ENCODE results near the gene WDR7.

WDR7 gene

DNA sequence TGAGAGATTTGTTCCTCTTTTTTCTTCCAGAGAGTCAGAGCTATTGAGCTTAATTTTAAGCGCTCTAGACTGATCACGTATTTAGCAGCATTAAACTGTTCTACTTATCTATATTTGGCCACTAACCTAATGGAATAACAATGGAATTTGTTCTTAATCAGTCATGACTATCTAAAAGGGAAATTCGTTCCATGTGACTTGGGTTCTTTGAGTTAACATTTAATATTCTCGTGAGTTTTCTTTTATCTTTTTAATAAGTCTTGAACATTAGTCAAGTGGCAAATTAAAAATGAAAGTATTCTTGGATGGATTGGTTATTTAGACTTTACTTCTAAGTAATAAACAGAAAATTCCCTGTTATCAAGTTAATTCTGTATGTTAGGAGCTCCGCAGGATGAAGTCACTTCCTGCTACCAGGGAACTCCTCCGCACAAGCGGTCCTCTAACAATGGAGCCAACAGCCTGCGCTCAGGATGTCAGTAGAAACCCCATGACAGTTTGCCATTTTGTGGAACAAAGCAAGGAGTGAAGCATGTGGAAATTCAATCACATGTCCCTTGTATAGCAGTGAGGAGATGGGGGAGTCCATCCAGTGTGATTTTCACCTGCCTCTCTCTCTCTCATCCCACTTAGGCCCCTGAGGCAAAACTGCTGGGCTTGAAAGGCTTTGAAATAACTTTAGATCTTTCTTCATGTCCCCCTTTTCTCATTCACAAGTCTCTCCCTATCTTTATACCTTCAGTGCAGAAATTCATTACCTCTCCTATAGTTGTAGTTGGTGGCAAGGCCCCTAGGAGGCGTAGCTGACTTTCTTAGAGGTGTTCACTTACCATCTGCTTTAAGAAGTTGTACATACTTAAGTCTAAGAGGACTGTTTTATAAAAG lies 138.1 kb downstream of the WDR7 start:
- H3K4me3 Mint-ChIP-seq: no peak overlapping the region

GRCh38 chr18:56789889-56790180 lies 138.7 kb downstream of the WDR7 start:
- H3K4me3 Mint-ChIP-seq: no peak overlapping the region
- no peak overlapping the region for H3K27ac Mint-ChIP-seq
- no peak for ATAC-seq
- H3K4me1 Mint-ChIP-seq: no peaks in the 10 kb centered on the region
- peaks cover 41% of the 10 kb centered on the region for H3K36me3 Mint-ChIP-seq
- no peaks in the 10 kb centered on the region for H3K27me3 Mint-ChIP-seq
- H3K9me3 Mint-ChIP-seq: no peaks in the 10 kb centered on the region

More for the DNA sequence above, 138.1 kb downstream of the WDR7 start:
- H3K36me3 Mint-ChIP-seq: peaks cover 42% of the 10 kb centered on the region
- no peaks in the 10 kb centered on the region for H3K27me3 Mint-ChIP-seq
- no peak overlapping the region for H3K27ac Mint-ChIP-seq
- no peaks in the 10 kb centered on the region for H3K9me3 Mint-ChIP-seq
- H3K4me1 Mint-ChIP-seq: no peaks in the 10 kb centered on the region
- no peak for ATAC-seq

DNA sequence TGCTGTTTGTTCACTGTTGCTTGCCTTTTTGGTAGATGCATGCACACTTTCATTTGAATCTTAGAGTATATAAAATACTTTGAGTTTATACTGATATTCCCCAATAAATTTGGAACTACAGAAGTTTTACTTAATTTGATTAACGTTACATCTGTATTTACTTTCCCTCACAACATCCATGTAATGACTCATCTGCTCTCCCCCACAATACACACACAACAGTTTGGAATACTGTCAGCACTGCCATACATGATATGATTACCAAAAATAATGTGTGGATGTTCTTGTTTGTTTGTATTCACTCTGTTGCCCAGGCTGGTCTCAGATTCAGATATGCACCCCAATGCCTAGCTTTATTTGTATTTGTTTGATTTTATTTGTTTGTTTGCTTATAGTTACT lies 144.2 kb downstream of the WDR7 start:
- no peaks in the 10 kb centered on the region for H3K4me1 Mint-ChIP-seq
- H3K4me3 Mint-ChIP-seq: no peak overlapping the region
- no peak overlapping the region for H3K27ac Mint-ChIP-seq
- H3K9me3 Mint-ChIP-seq: no peaks in the 10 kb centered on the region
- H3K27me3 Mint-ChIP-seq: no peaks in the 10 kb centered on the region
- no peak for ATAC-seq
- H3K36me3 Mint-ChIP-seq: peaks cover 25% of the 10 kb centered on the region

DNA sequence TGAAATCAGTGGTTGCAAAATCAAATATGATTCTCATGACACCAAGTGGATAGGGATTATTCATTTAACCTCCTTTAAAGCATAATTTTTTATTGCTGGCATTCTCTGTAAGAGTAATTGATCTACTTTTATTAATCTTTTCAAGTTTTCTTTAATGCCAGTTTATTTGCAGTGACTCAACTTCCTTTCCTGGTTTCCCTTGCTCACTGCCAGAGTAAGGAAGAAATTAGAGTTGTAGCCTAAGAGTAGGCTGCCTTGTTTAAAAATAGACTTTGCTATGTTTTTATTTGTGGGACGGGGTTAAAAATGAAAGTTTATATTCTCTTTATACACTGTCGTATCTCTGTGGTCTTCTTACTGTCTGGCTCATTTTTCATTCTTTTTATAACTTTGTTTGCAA lies 148.6 kb downstream of the WDR7 start:
- Mint-ChIP-seq H3K4me3 (no peak overlapping the region), H3K36me3 (peaks cover 28% of the 10 kb centered on the region), H3K9me3 (no peaks in the 10 kb centered on the region), H3K27me3 (no peaks in the 10 kb centered on the region), H3K27ac (no peak overlapping the region), H3K4me1 (no peaks in the 10 kb centered on the region)
- ATAC-seq: no peak

DNA sequence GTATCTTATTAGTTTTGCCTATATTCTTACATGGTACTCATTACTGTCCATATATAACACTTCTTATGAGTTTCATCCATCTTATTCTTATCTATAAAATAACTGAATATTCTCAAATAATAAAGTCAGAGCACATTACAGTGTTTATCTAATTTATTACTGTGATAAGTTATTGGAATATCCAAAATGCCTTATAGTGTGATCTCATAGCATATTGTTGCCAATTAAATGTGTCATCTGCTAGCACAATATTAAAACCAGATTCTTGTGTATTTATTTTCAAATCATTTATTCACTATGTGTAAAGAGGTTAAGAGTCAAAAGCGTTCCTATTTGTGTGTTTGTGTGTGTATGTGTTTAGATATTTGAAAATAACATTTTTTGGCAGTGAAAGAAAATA lies 151.9 kb downstream of the WDR7 start:
- H3K4me3 Mint-ChIP-seq: no peak overlapping the region
- no peaks in the 10 kb centered on the region for H3K9me3 Mint-ChIP-seq
- no peaks in the 10 kb centered on the region for H3K4me1 Mint-ChIP-seq
- no peaks in the 10 kb centered on the region for H3K27me3 Mint-ChIP-seq
- ATAC-seq: no peak
- H3K27ac Mint-ChIP-seq: no peak overlapping the region
- peaks cover 28% of the 10 kb centered on the region for H3K36me3 Mint-ChIP-seq

- H3K27ac Mint-ChIP-seq: no peak overlapping the region
- no peaks in the 10 kb centered on the region for H3K4me1 Mint-ChIP-seq
- no peaks in the 10 kb centered on the region for H3K9me3 Mint-ChIP-seq
- no peak for ATAC-seq
- H3K36me3 Mint-ChIP-seq: peaks cover 33% of the 10 kb centered on the region
- no peaks in the 10 kb centered on the region for H3K27me3 Mint-ChIP-seq
- no peak overlapping the region for H3K4me3 Mint-ChIP-seq
Measured at GRCh38 chr18:56804395-56804794, 153.2 kb downstream of the WDR7 start.

DNA sequence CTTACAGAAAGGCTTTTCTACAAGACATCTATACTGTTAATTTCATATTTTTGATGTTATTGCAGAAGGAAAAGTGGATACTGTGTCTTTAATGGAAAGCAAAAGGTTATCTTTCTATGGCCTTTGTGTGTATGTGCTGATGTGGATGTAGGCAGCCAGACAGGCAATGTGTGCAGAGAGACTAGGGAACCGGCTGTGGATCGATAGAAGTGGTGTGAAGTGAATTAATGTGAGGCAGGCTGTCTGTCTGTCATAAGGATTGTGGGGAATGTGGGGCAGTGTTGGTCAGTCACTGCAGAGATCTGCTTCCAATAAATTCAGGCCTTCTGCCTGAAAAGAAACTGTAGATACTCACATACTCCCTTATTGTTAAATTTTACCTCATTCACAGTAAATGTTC lies 156.7 kb downstream of the WDR7 start:
- peaks cover 20% of the 10 kb centered on the region for H3K36me3 Mint-ChIP-seq
- H3K9me3 Mint-ChIP-seq: no peaks in the 10 kb centered on the region
- no peak for ATAC-seq
- no peak overlapping the region for H3K27ac Mint-ChIP-seq
- H3K4me1 Mint-ChIP-seq: no peaks in the 10 kb centered on the region
- H3K27me3 Mint-ChIP-seq: no peaks in the 10 kb centered on the region
- no peak overlapping the region for H3K4me3 Mint-ChIP-seq

DNA sequence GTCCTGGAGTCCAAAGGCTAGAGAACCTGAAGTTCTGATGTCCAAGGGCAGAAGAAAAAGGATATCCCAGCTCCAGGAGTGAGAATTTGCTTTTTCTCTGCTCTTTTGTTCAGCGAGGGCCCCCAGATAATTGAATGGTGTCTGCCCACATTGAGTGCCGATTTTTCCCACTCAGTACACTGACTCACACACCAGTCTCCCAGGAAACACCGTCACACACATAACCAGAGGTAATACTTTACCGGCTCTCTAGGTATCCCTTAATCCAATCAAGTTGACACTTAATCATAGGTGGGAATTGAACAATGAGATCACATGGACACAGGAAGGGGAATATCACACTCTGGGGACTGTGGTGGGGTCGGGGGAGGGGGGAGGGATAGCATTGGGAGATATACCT lies 161.5 kb downstream of the WDR7 start:
- Mint-ChIP-seq H3K4me3 (no peak overlapping the region), H3K4me1 (no peaks in the 10 kb centered on the region), H3K27ac (no peak overlapping the region), H3K36me3 (peaks cover 15% of the 10 kb centered on the region), H3K27me3 (no peaks in the 10 kb centered on the region), H3K9me3 (no peaks in the 10 kb centered on the region)
- no peak for ATAC-seq

DNA sequence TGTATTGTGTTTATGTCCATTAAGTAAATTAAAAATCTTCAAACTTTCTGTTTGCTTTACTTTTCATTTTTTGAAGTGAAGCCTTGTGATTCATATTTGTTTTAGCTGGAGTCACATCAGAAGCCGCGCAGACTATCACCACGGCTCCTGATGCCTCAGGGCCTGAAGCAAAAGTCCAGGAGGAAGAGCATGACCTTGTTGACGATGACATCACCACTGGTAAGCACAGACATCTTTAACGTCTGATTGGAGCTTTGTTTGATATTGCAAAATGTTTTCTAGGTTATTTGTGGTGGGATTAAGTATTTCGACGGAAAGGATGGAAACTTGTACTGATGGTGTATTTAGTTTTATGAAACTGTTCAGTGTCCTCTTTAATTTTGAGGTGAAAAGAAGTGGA lies 164.8 kb downstream of the WDR7 start:
- Mint-ChIP-seq H3K4me3 (no peak overlapping the region), H3K4me1 (no peaks in the 10 kb centered on the region), H3K27ac (no peak overlapping the region), H3K27me3 (no peaks in the 10 kb centered on the region), H3K9me3 (no peaks in the 10 kb centered on the region), H3K36me3 (peaks cover 13% of the 10 kb centered on the region)
- ATAC-seq: no peak

- no peaks in the 10 kb centered on the region for H3K4me1 Mint-ChIP-seq
- no peaks in the 10 kb centered on the region for H3K9me3 Mint-ChIP-seq
- H3K4me3 Mint-ChIP-seq: no peak overlapping the region
- H3K36me3 Mint-ChIP-seq: peaks cover 46% of the 10 kb centered on the region
- no peak overlapping the region for H3K27ac Mint-ChIP-seq
- no peak for ATAC-seq
- no peaks in the 10 kb centered on the region for H3K27me3 Mint-ChIP-seq
Measured at GRCh38 chr18:56823986-56824565, 172.9 kb downstream of the WDR7 start.

GRCh38 chr18:56825321-56825720 lies 174.2 kb downstream of the WDR7 start:
- no peaks in the 10 kb centered on the region for H3K27me3 Mint-ChIP-seq
- H3K4me1 Mint-ChIP-seq: no peaks in the 10 kb centered on the region
- H3K36me3 Mint-ChIP-seq: peaks cover 53% of the 10 kb centered on the region
- H3K27ac Mint-ChIP-seq: no peak overlapping the region
- H3K9me3 Mint-ChIP-seq: no peaks in the 10 kb centered on the region
- H3K4me3 Mint-ChIP-seq: no peak overlapping the region
- no peak for ATAC-seq

DNA sequence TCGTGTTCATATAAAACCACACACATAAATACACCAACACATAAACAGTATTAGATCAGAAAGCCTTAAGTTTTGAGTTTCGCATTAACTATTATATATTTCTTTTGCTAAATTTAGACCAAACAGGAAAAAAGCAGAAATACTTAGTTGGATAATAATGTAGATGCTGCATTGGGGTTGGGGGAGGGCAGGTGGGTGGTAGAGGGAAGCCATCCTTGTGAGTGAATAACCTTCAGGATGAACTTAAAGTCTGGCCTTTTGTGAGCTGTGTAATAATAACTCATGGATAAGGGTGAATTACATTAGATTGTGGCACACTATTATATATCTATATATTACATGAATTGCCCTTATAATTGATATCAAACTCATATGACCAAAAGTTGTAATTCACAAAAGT lies 174.7 kb downstream of the WDR7 start:
- Mint-ChIP-seq H3K27ac (no peak overlapping the region), H3K27me3 (no peaks in the 10 kb centered on the region), H3K4me1 (no peaks in the 10 kb centered on the region), H3K9me3 (no peaks in the 10 kb centered on the region), H3K4me3 (no peak overlapping the region), H3K36me3 (peaks cover 53% of the 10 kb centered on the region)
- ATAC-seq: no peak

DNA sequence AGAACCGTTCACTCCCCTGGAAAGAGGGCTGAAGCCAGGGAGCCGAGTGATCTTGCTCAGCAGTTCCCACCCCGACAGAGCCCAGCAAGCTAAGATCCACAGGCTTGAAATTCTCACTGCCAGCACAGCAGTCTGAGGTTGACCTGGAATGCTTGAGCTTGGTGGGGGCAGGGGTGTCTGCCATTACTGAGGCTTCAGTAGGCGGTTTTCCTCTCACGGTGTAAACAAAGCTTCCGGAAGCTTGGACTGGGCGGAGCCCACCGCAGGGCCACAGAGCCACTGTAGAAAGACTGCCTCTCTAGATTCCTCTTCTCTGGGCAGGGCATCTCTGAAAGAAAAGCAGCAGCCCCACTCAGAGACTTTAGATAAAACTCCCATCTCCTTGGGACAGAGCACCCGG lies 180.8 kb downstream of the WDR7 start:
- Mint-ChIP-seq H3K36me3 (peaks cover 58% of the 10 kb centered on the region), H3K9me3 (no peaks in the 10 kb centered on the region), H3K4me3 (no peak overlapping the region), H3K27me3 (no peaks in the 10 kb centered on the region), H3K27ac (no peak overlapping the region), H3K4me1 (no peaks in the 10 kb centered on the region)
- ATAC-seq: no peak

DNA sequence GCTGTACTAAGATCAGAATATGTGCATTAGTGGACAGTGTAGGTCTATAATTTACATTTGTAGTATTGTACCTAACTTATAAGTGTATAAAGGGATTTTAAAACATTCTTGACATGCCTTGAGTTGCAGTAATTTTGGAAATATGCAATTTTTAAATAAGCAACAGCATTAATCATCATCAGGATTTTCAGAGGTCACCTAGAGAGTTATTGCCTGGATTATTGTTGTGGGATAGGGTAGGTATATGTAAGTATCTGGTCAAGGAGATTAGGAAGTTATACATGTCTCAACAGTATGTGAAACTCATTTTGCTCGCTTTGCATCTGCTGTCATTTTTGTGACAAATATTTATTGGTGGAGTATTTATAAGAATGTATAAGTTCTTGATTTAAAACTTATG lies 184.2 kb downstream of the WDR7 start:
- peaks cover 54% of the 10 kb centered on the region for H3K36me3 Mint-ChIP-seq
- no peaks in the 10 kb centered on the region for H3K9me3 Mint-ChIP-seq
- no peaks in the 10 kb centered on the region for H3K4me1 Mint-ChIP-seq
- H3K4me3 Mint-ChIP-seq: no peak overlapping the region
- H3K27ac Mint-ChIP-seq: no peak overlapping the region
- H3K27me3 Mint-ChIP-seq: no peaks in the 10 kb centered on the region
- ATAC-seq: no peak

DNA sequence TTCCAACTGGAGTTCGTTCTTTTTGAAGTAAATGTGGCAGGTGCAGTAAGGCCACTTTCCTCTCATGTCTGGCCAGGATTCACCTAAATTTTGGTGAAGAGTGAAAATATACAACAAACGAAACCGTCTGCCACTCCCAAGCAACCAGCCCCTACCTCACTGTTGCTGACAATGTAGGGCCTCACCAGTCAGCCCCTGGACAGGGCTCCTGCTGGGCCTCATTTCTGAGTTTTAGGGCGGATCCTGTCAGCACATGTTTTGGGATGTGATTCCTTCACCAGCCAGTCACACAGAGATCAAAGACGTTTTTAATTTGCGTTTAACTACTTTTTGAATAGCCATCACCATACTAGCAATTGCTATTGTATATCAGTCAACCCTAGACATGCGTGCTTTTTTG lies 185.0 kb downstream of the WDR7 start:
- Mint-ChIP-seq H3K27me3 (no peaks in the 10 kb centered on the region), H3K4me1 (no peaks in the 10 kb centered on the region), H3K36me3 (peaks cover 49% of the 10 kb centered on the region), H3K27ac (no peak overlapping the region), H3K9me3 (no peaks in the 10 kb centered on the region), H3K4me3 (no peak overlapping the region)
- no peak for ATAC-seq

DNA sequence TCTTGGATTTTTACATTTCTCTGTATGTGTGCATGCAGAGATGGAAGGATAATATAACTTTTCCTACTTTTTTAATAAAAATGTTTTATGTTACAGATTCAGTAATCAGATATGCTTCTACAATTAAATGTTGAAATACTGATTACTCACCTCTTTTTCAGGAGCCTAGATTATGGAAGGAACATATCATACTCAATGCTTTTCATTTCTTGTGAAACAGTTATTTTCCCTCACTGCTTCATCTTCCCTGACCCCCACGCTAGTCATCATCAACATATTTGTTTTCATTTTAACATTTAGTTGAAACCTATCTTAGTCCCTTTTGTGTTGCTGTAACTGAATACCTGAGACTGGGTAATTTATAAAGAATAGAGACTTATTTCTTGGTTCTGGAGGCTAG lies 190.7 kb downstream of the WDR7 start:
- H3K36me3 Mint-ChIP-seq: peaks cover 16% of the 10 kb centered on the region
- no peak overlapping the region for H3K4me3 Mint-ChIP-seq
- no peak overlapping the region for H3K27ac Mint-ChIP-seq
- H3K4me1 Mint-ChIP-seq: no peaks in the 10 kb centered on the region
- H3K9me3 Mint-ChIP-seq: peaks cover 2% of the 10 kb centered on the region
- ATAC-seq: no peak
- no peaks in the 10 kb centered on the region for H3K27me3 Mint-ChIP-seq

Measured in stimulated activated memory B cell treated with anti-CD40 and anti-IgM and Interleukin-4, amounts not matched to agents 10 μg/mL and 1 μg/mL and 100 μg/mL, for 72 hours (primary cell).